Ecto neural progenitor cell (in vitro differentiated cells): ENCODE results near the gene MID1.

Source experiments
- DNase-seq: peaks from one replicate; pipeline ENCODE4 v3.0.0-alpha.2; 2018; ENCODE audit warnings: low spot score

Gene MID1

DNA sequence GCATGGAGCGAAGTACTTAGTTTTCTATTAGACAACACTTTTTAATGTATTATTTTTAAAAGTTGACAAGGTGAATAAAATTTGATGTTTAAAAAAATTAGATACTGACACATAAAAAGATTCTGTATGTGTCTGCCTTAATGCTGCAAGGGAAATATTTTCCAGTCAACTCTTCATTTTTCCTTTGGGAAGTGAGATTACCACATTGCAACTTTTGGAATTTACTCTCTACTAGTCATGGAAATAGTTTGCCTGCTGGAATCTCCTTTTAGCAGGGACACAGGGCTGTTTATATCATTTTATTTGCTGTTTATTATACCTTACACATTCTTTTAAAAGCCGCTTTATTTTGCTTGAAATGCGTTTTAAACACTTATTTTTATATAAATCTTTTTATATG, 135.1 kb downstream of the MID1 start:
- DNase-seq: no peak

DNA sequence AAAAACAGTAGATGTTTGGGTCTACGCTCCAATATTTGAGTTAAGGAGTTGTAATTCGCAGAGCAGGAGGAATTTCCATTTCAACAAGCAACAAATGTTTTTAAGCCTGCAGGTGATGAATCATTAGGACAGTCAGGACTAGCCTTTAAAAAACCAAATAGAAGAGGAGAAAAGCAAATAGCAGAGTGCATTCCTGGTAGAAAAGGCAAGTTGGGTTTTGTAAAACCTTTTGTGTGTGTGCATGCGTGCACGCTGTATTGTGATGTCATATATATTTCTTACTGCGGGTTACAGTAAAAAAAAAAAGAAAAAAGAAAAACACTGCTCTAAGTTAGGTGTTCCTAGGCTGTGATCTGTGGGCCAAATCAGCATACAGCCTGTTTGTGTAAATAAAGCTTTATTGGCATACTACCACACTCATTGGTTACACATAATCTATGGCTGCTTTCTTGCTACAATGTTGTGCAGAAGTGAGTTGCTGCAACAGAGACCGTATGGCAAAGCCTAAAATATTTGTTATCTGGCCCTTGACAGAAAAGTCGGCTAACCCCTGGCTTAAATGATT, 135.6 kb downstream of the MID1 start:
- no peak for DNase-seq

DNA sequence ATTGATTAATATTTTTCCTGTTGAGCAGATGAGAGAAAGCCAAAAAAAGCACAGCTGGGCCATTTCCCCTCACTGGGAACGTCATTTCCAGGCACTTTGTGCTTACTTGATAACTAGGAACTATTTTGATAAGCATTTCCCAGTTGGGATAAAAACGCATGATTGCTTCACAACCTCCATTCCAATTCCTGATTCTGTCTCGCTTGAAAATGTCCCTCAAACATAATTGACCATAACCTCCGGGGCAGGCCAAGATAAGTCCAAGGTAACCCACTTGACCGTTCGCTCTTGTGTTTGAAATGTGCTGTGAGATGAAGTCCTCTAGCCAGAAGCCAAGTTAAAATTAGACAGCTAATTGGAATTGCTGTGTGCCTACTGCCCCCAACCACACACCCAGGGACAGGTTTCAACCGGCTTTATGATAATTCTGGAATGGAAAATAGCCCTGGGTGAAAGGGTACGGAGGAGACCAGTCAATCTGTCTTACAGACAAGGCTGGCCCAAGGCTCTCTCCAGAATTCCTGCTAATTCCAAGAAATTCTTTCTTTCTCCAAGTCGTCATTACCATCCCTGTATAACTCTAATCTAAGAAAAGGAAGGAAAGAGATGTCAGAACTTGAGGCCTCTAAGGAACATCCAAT, 137.1 kb downstream of the MID1 start:
- DNase-seq: no peak

DNA sequence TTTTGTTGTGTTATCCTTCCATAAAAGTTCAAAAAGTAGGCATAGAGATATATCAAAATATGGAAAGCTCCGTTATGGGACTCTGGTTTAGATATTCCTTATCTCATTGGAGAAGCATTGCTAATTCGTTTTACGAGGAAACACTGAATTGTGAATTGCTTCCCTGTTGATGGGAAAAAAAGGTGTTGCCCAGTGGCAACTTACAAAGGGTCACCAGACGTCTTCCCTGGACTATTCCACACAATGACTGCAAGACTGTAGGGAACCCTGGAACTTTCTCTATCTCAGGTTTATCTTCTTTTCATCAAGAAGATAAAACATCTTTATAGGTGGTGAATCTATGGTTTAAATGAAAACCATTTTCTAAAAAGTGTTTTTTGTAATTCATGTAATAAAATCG, 137.7 kb downstream of the MID1 start:
- DNase-seq: no peak

DNA sequence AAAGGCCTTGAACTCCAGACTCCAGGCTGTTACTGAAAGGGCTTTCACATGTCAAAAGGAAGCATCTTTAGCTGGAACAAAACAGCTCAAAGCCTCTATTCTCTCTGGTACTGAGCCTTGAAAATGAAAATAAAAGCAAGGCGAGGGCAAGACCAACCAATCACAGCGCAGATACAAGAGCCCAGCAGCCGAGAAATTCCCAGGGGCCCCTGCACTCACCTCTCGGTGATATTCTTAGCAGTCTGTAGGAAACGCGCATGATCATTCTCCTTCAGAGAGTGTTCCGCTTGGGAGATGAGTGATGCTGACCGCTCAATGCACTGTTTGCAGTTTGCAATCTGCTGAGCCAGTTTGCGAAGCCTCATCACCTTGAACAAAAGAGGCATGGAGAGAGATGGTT, 138.1 kb downstream of the MID1 start:
- DNase-seq: no peak

DNA sequence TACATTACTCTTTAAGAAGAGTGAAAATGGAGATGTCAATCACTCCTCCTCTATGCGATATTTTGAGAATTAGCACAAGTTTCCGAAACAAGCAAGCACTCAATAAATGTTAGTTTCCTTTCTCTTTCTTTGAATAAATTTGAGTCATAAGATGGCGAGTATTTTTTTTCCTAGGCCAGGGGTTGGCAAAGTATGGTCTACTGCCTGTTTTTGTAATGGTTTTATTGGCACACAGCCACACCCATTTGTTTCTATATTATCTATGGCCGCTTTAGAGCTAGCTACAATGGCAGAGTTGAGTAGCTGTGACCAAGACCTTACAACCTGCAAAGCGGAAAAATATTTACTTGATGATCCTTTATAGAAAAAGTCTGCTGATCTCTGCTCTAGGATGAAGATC, 139.5 kb downstream of the MID1 start:
- DNase-seq: no peak

DNA sequence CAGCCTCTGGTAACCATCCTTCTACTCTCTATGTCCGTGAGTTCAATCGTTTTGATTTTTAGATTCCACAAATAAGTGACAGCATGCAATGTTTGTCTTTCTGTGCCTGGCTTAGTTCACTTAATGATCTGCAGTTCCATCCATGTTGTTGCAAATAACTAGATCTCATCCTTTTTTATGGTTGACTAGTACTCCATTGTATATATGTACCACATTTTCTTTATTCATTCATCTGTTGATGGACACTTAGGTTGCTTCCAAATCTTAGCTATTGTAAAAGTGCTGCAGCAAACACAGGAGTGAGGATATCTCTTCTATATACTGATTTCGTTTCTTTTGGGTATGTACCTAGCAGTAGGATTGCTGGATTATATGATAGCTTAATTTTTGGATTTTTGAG, 140.9 kb downstream of the MID1 start:
- no peak for DNase-seq

DNA sequence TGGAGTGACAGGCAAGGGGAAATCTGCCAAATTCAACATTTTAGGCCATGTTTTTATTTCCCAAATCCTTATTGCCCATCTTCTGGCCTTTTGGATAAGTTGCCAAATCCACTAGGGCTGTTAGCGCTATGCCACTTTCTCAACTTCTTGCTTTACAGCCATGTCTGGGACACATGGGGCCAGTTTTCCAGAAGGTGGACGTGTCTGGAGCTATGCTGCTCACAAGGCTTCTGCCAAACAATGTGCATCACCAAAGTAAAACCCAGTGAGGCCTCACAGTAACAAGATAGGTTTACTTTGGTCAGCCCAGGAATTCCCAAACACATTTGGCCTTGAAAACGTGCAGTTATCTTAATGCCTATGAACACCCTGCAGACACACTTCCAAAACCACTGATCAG, 142.9 kb downstream of the MID1 start:
- no peak for DNase-seq

DNA sequence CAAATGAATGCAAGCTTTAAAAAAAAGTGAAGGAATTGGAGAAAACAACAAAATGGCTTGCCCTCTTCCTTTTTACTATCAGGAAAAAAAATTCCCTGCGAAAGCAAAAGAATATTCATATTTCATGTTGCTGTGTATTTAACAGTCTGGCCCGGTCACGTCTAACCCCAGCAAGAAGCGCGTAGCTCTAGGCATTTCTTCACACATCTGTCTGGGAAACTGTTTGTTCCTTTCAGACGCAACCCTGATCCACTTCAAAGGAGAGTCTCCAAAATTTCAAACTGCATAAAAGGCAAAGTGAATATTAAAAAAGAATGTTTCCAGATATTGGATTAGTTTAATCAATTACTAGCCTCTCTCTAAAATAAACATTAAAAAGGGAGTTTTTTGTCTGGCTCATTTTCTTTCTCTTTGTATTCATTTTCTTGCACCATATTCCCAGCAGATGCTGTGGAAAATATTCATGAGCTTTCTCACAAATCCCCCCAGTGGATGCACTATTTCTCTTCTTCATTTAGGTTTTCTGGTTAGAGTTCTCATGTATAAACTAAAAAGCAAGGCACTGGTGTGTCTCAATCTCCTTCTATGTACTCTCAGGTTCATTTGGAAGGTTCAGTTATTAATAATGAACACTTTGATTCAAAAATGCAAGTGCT, 145.3 kb downstream of the MID1 start:
- DNase-seq: no peak

DNA sequence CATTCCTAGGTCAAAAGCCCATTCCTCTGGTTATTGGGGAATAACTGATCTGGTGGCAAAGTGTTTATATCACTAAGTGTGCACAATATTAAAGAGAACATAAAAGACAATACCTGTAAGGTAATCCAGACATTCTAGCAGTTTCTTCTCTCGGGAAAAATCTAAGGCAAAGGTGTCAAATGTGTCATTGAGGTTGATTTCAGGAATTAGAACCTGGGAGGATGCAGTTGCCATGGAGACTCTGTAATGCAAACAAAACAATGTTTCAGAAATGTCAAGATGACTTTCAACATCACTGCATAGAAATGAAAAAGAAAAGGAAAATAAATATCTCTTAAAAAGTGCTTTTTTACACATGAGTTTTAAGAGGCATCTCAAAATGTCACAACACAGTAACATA, 145.9 kb downstream of the MID1 start:
- no peak for DNase-seq

DNA sequence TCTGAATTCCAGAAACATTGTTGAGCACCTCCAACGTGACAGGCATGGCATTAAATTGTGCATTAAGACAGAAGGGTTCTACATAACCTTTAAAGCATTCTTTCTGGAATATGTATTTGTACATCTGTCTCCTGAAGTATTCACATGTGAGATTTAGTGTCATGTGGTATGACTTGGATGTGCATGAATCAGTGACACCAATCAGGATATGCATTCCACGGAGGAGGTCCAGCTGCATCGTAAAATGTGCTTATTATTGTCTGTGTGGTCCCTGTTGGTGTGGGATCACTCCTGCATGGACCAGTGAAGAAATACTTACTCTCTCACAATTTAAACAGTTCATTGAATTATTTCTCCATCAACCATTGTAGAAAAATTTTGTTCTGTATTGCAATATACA, 149.0 kb downstream of the MID1 start:
- no peak for DNase-seq

DNA sequence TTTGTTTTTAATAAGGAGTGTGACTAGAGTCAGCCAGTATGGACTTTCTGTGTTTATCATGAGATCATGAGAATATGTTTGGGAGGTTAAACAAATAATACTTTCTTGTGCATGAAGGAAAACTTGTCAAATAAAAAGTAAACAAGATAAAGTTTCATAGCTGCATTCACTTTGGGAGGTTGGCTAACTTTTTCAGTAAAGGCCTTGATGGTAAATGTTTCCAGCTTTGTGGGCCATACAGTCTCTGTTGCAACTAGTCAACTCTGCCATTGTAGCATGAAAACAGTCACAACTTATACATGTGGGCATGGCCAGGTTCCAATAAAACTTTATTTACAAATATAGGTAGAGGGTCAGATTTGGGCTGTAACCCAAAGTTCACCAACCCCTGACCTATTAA, 150.4 kb downstream of the MID1 start:
- DNase-seq: no peak

DNA sequence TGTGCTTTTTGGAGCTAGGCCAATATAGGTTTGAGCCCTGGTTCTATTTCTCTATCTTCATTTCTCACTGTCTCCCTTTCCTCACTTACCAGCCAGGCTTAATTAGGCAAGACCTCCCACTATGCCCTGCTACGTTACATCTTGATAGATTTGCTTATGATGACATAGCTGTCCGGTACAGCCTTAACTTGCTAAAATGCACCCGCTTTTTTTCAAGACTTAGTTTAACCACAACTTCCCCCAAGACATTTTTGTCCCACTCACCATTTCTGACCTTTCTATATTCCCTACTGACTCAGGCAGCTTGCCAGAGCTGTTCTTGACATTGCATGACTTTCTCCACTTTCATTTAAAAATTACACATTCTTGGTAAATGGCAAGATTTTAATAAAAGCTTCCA, 152.6 kb downstream of the MID1 start:
- DNase-seq: no peak

DNA sequence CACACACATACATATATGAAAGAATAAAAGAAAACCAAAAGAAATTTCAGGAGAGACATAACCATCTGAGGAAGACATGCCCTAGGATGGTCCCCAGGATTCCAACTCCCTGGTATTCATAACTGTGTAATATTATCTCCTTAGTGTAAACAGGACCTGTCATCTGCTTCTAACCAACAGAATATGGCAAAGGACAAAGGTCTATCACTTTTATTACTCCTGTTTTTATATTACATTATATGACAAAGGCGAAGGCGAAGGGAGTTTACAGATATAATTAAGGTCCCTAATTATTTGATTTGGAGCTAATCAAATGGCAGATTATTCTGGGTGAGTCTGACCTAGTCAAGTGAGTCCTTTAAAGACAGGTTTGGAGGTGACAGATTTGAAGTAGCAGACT, 155.1 kb downstream of the MID1 start:
- DNase-seq: no peak

DNA sequence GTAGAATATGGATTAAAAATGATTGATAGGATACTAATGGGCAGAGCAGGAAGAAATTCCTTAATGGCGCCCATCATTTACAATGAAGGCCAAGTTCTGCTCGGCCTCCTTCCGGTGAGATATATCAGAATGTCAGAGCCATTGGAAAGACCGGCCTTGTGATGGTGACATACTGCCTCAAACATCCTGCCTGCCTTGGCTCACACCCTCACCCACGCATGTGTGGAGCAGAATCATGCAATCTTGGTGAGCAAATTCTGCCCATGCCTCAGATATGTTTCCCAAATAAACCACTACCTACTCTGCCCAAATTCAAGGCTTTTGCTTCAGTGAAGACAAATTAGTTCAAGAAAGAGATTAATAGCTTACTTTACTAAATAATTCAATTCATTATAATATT, 163.3 kb downstream of the MID1 start:
- DNase-seq: no peak

DNA sequence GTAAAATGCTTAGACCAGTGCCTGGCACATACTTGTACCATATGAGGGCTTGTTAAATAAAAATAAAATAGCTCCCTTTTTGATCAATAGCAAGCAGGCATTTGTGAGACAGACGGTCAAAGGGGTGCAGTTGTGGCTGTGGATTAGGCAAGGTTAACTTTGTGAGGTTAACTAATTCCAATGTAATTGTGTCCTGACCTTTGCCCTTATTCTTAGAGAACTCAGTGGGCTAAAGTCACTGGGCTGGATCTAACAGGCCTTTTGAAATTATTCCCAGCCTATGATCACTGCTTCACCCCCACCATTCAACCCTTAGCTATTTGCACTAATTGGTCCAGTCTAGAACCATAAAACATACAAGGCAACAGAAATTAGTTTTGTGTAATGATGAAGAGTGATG, 166.4 kb downstream of the MID1 start:
- no peak for DNase-seq

DNA sequence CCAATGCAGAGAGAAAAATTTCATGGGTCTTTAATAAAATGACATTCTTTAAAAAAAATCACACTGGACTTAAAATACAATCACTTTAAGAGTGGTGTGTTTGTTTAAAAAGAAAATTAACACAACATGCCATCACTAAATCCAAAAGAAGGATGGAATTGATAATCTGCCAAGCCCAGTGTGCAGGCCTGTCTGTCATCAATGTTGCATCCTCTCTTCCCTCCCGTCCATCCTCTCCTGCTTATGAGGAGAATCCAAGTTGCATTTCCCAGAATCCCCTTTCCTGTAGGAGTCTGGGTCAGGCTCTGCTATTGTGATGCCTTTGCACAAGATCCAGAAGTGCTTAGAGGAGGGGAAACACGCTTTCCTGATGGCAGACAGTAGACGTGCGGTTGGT, 169.4 kb downstream of the MID1 start:
- no peak for DNase-seq

DNA sequence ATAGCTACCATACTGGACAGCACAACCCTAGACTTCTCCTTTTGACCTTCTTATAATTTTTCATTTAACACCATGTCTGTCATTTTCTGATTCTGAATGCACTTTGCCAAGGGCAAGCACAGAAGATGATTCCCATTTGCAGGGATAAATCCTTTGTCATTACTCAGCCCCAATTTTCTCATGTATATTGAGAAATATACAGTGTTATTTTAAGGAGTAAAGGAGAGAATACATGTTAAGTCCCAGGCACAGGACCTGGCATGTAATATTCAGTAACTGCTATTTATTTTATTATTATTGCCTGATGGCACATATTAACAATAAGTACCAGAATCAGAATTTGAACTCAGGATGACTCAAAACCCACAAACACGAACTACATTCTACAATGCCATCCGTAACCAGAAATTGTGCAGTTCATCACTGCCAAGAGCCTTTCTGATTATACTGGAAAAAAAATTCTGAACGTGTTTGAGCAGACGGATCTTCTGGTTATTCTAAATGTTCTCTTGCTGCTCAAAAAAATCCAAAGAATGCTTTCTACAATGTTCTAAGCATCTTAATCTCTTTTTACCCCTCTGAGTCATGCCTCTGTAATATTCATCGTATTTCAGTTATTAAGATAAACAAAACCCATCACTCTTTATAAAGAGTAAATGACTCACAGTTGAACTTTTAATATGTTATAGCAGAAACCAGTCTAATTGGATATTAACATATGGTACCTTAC, 170.0 kb downstream of the MID1 start:
- DNase-seq: no peak

DNA sequence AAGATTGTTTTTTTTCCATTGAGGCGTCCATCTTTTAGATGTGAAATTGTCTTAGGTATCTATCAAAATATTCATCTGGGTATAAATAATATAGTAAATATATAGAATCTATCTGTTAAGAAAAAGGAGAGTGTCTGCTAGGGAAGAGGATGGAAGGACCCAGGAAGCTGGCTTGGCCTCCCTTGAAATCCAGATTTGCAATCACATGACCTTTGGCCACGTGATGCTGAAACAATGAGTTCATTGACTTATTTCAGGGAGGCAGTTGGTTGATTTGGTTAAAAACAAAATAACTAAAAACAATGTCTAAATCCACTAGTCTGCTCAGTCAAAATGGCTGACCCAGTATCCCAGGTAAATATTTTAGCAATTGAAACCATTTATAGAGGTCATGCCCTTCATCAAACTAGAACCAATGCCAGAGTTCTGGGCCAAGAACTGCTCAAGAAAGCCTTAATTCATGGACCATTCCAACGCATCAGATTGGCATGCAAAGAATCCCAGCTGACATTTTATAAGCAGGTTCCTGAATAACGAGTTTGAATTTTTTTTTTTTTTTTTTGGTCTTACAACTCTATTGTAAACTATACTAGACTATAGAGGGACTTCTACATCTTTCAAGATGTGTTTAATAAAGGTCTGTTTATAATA, 172.7 kb downstream of the MID1 start:
- no peak for DNase-seq

DNA sequence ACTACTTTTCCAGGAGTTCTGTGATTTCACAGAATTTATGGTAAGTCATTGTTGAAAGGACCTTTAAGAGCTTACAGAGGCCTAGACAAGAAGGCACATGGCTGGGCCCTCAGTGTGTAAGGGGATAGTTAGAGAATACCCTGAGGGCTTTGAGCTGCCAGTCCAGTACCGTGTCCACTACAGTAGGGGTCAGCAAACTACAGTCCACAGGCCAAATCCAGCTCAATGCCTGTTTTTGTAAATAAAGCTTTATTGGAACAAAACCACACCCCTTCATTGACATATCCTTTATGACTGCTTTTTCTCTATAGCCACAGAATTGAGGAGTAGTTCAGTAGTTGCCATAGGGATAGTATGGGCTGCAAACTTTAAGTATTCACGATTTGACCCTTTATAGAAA, 176.2 kb downstream of the MID1 start:
- no peak for DNase-seq

DNA sequence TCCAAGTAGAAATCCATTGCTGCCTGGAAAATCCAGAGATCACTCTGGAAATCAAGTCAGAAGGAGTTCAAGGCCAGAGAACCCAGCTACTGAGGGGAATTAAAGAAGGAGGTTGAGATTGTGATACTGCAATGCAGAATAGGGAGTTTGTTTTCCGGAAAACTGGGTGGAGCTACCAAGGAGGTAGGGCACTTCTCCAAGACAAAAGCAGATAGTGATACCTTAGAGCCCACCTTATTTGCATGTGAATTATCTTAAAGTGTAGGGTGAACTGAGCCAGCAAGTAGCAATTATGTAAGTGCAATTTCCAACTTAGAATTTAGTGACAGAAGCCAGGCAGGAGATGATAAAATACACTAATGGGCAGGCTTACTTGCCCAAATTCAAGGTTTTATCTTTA, 178.9 kb downstream of the MID1 start:
- DNase-seq: no peak

DNA sequence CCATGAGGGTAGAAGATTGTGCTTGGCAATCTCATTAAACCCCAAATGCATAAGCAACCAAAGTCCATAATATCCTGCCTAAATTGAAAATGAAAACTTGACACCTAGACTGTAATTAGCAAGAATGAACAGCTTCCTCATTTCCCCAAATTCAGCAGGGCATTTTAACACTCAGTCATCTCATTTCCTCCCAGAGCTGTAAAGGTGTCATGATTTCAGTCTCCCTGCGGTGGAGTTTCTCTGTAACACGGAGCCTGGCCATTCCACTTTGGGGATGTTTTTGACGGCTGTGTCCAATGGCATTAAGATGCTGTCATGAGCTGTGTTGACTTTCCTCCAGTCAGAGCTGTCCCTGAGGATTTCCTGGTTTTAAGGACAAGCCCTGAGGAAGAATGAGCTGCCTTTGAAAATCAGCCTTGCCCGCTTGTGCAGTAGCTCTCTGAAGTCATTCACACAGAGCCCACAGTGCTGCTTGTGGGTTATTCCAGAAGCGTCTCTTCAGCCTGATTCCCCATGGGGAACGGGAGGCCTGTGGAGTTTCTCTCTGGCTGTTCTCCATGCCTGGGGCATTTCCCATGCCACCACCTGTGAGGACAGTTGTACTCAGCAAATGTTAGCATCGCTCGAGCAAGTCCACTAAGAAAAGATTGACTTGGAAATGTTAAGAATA, 187.0 kb downstream of the MID1 start:
- no peak for DNase-seq
